PC-3 (cell line): ENCODE data around the gene FAM20B. TPM values are rescaled to one million over a fixed set of nuclear protein-coding genes. Genes with fewer than 3 reads are reported as not detected.
A peak's percentile ranks its signal among the peaks of the same experiment; 100 is the strongest.

Experiments
- ATAC-seq: fragments of 200-7000 bp; cut with Tn5 transposase; 2 replicates; pipeline ENCODE4 v1.9.1; 2020; ENCODE audit warnings: mild to moderate bottlenecking, moderate library complexity
- BruUV-seq: library from RNA; stranded (reverse); fragments of 400-500 nt; replicated peaks from 2 replicates; lab custom pipeline; 2021; lab: Mats Ljungman, UMichigan
- CTCF ChIA-PET: fragments of 300-600 bp; sonication (Branson Sonifier 250); formaldehyde crosslinking; loops from one replicate; lab custom pipeline; 2022; ENCODE audit warnings: antibody characterized with exemption; lab: Charles Lee
- POLR2A ChIA-PET: fragments of 300-600 bp; sonication (Branson Sonifier 250); formaldehyde crosslinking; loops from one replicate; lab custom pipeline; 2022; ENCODE audit warnings: antibody characterized with exemption; ENCODE audit not compliant: unreplicated experiment; lab: Charles Lee
- DNase-seq: peaks from one replicate; pipeline ENCODE4 v3.0.0-alpha.2; 2015
- H2AFZ ChIP-seq: fragments of 300-600 bp; sonication (generic); 2 replicates; pipeline ENCODE4 v1.6.0; 2016; ENCODE audit warnings: antibody characterized with exemption, low read length
- H3F3A ChIP-seq: fragments of 300-600 bp; sonication (generic); one replicate; pipeline ENCODE4 v1.6.0; 2017; ENCODE audit warnings: antibody characterized with exemption, low read length, control low read depth, mild to moderate bottlenecking; ENCODE audit not compliant: unreplicated experiment
- H3K27ac ChIP-seq: fragments of 300-600 bp; sonication (generic); 2 replicates; pipeline ENCODE4 v1.5.1; 2016; ENCODE audit warnings: mild to moderate bottlenecking, low read length
- H3K27me3 ChIP-seq: fragments of 300-600 bp; sonication (generic); 2 replicates; pipeline ENCODE4 v1.6.1; 2016; ENCODE audit warnings: low read length, mixed read lengths
- H3K36me3 ChIP-seq: fragments of 300-600 bp; sonication (generic); 2 replicates; pipeline ENCODE4 v1.6.1; 2016; ENCODE audit warnings: low read depth, mixed run types, low read length, mixed read lengths
- H3K4me1 ChIP-seq: fragments of 300-600 bp; sonication (generic); 2 replicates; pipeline ENCODE4 v1.5.1; 2016; ENCODE audit warnings: low read length; ENCODE audit not compliant: insufficient read depth
- H3K4me2 ChIP-seq: fragments of 300-600 bp; sonication (generic); 2 replicates; pipeline ENCODE4 v1.6.0; 2016; ENCODE audit warnings: low read length
- H3K4me3 ChIP-seq: fragments of 300-600 bp; sonication (generic); 2 replicates; pipeline ENCODE4 v1.5.1; 2016; ENCODE audit warnings: mild to moderate bottlenecking, low read length, mixed read lengths
- H3K79me2 ChIP-seq: fragments of 300-600 bp; sonication (generic); 2 replicates; pipeline ENCODE4 v1.6.1; 2017; ENCODE audit warnings: low read length, mixed read lengths
- H3K9ac ChIP-seq: fragments of 300-600 bp; sonication (generic); 2 replicates; pipeline ENCODE4 v1.6.0; 2016; ENCODE audit warnings: mild to moderate bottlenecking, low read length
- H3K9me2 ChIP-seq: fragments of 300-600 bp; sonication (generic); replicated peaks from 2 replicates; pipeline ENCODE4 v1.6.1; 2016; ENCODE audit warnings: mixed run types, low read length, mixed read lengths
- H3K9me3 ChIP-seq: fragments of 300-600 bp; sonication (generic); 2 replicates; pipeline ENCODE4 v1.6.1; 2016; ENCODE audit warnings: low read length, mixed read lengths
- H4K20me1 ChIP-seq: fragments of 300-600 bp; sonication (generic); 2 replicates; pipeline ENCODE4 v1.6.1; 2016; ENCODE audit warnings: low read length, mixed read lengths
- CTCF ChIP-seq: fragments of 300-600 bp; sonication (generic); conservative IDR thresholded peaks from 2 replicates; pipeline ENCODE4 v1.5.1; 2017; ENCODE audit warnings: antibody characterized with exemption, low read depth, mild to moderate bottlenecking, low read length
- EZH2 ChIP-seq: fragments of 300-600 bp; sonication (generic); IDR thresholded peaks from one replicate; pipeline ENCODE4 v1.6.1; 2017; ENCODE audit warnings: antibody characterized with exemption, mild to moderate bottlenecking, low read length; ENCODE audit not compliant: unreplicated experiment
- EZH2phosphoT487 ChIP-seq: fragments of 300-600 bp; sonication (generic); IDR thresholded peaks from 2 replicates; pipeline ENCODE4 v1.6.1; 2018; ENCODE audit warnings: mild to moderate bottlenecking, antibody characterized with exemption, low read length, borderline replicate concordance
- intact Hi-C: fragments of 100-400 bp; cut with micrococcal nuclease; formaldehyde crosslinking; loops from 2 replicates; pipeline ENCODE4 v1.9.0; 2023
- total RNA-seq: library from RNA; depleted of rRNA; stranded (reverse); fragments of >200 nt; gene quantifications from 2 replicates; pipeline ENCODE4 v1.2.3, GENCODE V29; 2014

The FAM20B gene
- total RNA-seq, 1 experiment from 2014 or later = 21.1 TPM

- Histone ChIP-seq H3K4me1 (peaks cover 54% of the 10 kb centered on the region), H4K20me1 (0 out of 2 replicates have a peak, but pooled peaks cover 5% of the 10 kb centered on the region), H3K9me2 (no peaks in the 10 kb centered on the region), H3K9me3 (no peaks in the 10 kb centered on the region), H3K4me2 (no peak overlapping the region), H3F3A (no peaks in the 10 kb centered on the region), H2AFZ (no peak overlapping the region), H3K4me3 (no peak overlapping the region), H3K27ac (no peak overlapping the region), H3K9ac (no peak overlapping the region), H3K79me2 (peaks cover 100% of the 10 kb centered on the region), H3K36me3 (no peaks in the 10 kb centered on the region), H3K27me3 (no peaks in the 10 kb centered on the region)
- TF ChIP-seq EZH2 = no peak
- TF ChIP-seq EZH2phosphoT487 = no peak
- no peak for TF ChIP-seq CTCF
- intact Hi-C loops = no loop called here
- ChIA-PET POLR2A (no interaction called here), CTCF (no interaction called here)
- no TSS peak for BruUV-seq
- DNase-seq = no peak
- no peak for ATAC-seq
These were observed 5.6 kb downstream of the FAM20B start for GRCh38 chr1:179031284-179031683.

GRCh38 chr1:179031855-179032513, 6.3 kb downstream of the FAM20B start:
- POLR2A ChIA-PET = no interaction called here
- DNase-seq (peak; percentile 35), ATAC-seq (no peak)
- no TSS peak for BruUV-seq
- Histone ChIP-seq H3K9ac (no peak overlapping the region), H3K4me1 (peaks cover 60% of the 10 kb centered on the region), H3K9me3 (no peaks in the 10 kb centered on the region), H2AFZ (no peak overlapping the region), H3K9me2 (no peaks in the 10 kb centered on the region), H3K4me3 (no peak overlapping the region), H3K27ac (no peak overlapping the region), H3K79me2 (peaks cover 99% of the 10 kb centered on the region), H4K20me1 (0 out of 2 replicates have a peak, but pooled peaks cover 5% of the 10 kb centered on the region), H3K27me3 (no peaks in the 10 kb centered on the region), H3F3A (peaks cover 4% of the 10 kb centered on the region), H3K4me2 (peak overlapping the region; percentile 43; the same call in 1 of the 2 replicates), H3K36me3 (no peaks in the 10 kb centered on the region)
- CTCF ChIA-PET = no interaction called here
- TF ChIP-seq CTCF = no peak
- no peak for TF ChIP-seq EZH2phosphoT487
- no peak for TF ChIP-seq EZH2
- intact Hi-C loops = no loop called here

GRCh38 chr1:179034720-179035119, 9.0 kb downstream of the FAM20B start:
- intact Hi-C loops = loop anchor here (5.0 kb wide), 2 partner anchors 108 to 258 kb away; partner anchors contain the start of gene SOAT1
- Histone ChIP-seq H2AFZ (no peak overlapping the region), H3K4me1 (peaks cover 76% of the 10 kb centered on the region), H3K4me3 (no peak overlapping the region; the same call in 1 of the 2 replicates), H4K20me1 (0 out of 2 replicates have a peak, but pooled peaks cover 5% of the 10 kb centered on the region), H3K9me3 (no peaks in the 10 kb centered on the region), H3K79me2 (peaks cover 86% of the 10 kb centered on the region), H3K27me3 (no peaks in the 10 kb centered on the region), H3K9ac (no peak overlapping the region), H3F3A (peaks cover 12% of the 10 kb centered on the region), H3K27ac (peak overlapping the region; percentile 55), H3K36me3 (no peaks in the 10 kb centered on the region), H3K9me2 (no peaks in the 10 kb centered on the region), H3K4me2 (peak overlapping the region; percentile 67)
- peak; percentile 48 for DNase-seq
- peak; percentile 34 for ATAC-seq
- BruUV-seq = no TSS peak
- TF ChIP-seq CTCF (no peak), EZH2 (no peak), EZH2phosphoT487 (no peak)
- ChIA-PET POLR2A (no interaction called here), CTCF (no interaction called here)
